ENCODE data around the gene AREL1. TPM values are rescaled to one million over a fixed set of nuclear protein-coding genes. Genes with fewer than 3 reads are reported as not detected.

AREL1 gene
- total and polyA plus RNA-seq, 2 donors (not counting 3 experiments of a cell fraction or from before 2014, with no cell fraction given) = 46.4 to 67.2 TPM

DNA sequence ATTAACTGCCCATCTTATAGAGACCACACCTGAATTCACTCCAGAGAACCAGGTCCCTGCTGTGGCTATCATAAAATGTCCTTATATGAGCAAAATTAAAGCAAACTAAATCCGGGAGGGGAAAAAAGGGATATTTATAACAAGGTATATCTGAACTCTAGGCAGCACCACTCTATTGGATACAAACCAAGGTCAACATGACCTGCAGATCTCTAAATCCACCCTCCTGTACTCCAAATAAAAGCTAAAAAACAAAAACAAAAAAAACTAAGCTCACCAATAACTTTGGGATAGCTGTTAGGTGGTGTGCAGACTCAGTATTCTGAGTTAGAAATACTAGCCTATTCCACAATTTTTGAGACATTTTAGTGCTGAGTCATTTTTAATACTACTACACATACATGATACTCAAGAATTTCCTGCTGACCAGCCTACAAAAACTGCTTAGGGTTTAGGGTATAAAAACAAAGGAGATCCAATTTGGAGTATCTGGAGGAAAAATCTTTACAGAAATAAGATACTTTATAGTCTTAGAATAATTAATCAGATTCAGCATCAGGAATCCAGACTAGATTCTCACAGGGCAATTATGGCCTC lies 54.2 kb downstream of the AREL1 start:
- POLR2A ChIA-PET = interaction anchor here (1.4 kb wide), 2 partner anchors 9 to 38 kb away, joined by 4 to 7 read pairs; no protein-coding TSS in a partner anchor
- no peaks in the 10 kb centered on the region for H3K79me2 ChIP-seq (ENCODE audit: control insufficient read depth, insufficient read depth, low read length)
- FAIRE-seq (peak; percentile 91), DNase-seq (ENCODE audit: low read depth, low spot score) (peak; percentile 51)
- no peaks in the 10 kb centered on the region for H3K27me3 ChIP-seq (ENCODE audit: control insufficient read depth in 2 of 2, insufficient read depth in 2 of 2, low read length in 2 of 2)
- H3K4me2 ChIP-seq (ENCODE audit: insufficient read depth, low read length) = peak overlapping the region; percentile 72
- H3K4me3 ChIP-seq (replicated peaks in 1 of 3; ENCODE audit: insufficient read depth in 1 of 3, low read depth in 1 of 3, low read length in 3 of 3) = no peak overlapping the region
- no peaks in the 10 kb centered on the region for H3K9me1 ChIP-seq (replicated peaks; ENCODE audit: control insufficient read depth, extremely low read depth, insufficient read depth, low read length)
- peak overlapping the region; percentile 41 for H3K9ac ChIP-seq (replicated peaks; ENCODE audit: extremely low read depth, insufficient read depth, low read length)
- peak overlapping the region; percentile 86 for H3K27ac ChIP-seq (ENCODE audit: insufficient read depth, low read depth, low read length)
- H3K36me3 ChIP-seq (ENCODE audit: control insufficient read depth in 2 of 2, extremely low read depth in 1 of 2, insufficient read depth in 2 of 2, low read length in 2 of 2) = peaks cover 12 to 18% of the 10 kb centered on the region in 2 experiments
- dilution Hi-C loops (cut with MboI; ENCODE audit: extremely low pct_ligation_motif_present, low sequenced_read_pairs) (no loop called here), intact Hi-C loops (cut with micrococcal nuclease) (loop anchor here (1.0 to 2.0 kb wide), 3 partner anchors 9 to 40 kb away; no protein-coding TSS in a partner anchor)
- peaks cover 32% of the 10 kb centered on the region for H3K4me1 ChIP-seq (ENCODE audit: control insufficient read depth, extremely low read depth, insufficient read depth, low read length)
- BruUV-seq (replicated peaks) = TSS peak; percentile 8
- H3K9me3 ChIP-seq (replicated peaks; ENCODE audit: control insufficient read depth, insufficient read depth, low read length) = no peaks in the 10 kb centered on the region
- no peak overlapping the region for H2AFZ ChIP-seq (ENCODE audit: low read depth, low read length)
- CTCF ChIA-PET = interaction anchor here (0.9 to 2.7 kb wide), 5 partner anchors 9 to 46 kb away, joined by 3 to 14 read pairs (median 5); partner anchors contain the start of gene LTBP2
- TF ChIP-seq JUN (IDR thresholded peaks at IDR 0.05; ENCODE audit: borderline replicate concordance, insufficient read depth, insufficient read length, low read depth) (peak; percentile 30), MYC (IDR thresholded peaks at IDR 0.05; ENCODE audit: low read depth, low read length) (no peak), EZH2 (IDR thresholded peaks at IDR 0.05; ENCODE audit: borderline replicate concordance, low read depth, low read length, severe bottlenecking) (no peak), FOS (IDR thresholded peaks at IDR 0.05; ENCODE audit: borderline replicate concordance, insufficient read depth, low read length) (peak; percentile 35)
- H4K20me1 ChIP-seq (replicated peaks; ENCODE audit: control insufficient read depth, extremely low read depth, insufficient read depth, low read length) = no peaks in the 10 kb centered on the region

DNA sequence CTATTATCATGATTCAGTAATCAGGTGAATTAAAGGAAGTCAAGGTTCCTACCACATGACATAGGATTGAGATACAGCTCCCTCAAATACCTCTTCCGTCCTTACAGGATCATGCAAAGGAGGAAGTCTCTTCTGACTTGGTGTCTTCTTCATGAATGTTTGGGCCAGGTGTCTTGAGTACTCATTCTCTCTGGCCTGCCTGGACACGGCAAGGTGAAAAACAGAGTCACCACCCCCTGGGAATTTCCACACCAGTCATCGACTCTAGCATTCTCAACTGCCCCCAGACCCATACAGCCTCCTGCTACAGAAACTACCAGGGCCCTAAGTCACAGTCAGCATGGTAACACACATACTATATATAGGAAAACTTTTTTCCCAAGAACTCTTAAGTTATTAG lies 55.9 kb downstream of the AREL1 start:
- no TSS peak for BruUV-seq (replicated peaks)
- POLR2A ChIA-PET = no interaction called here
- H3K9ac ChIP-seq (replicated peaks; ENCODE audit: extremely low read depth, insufficient read depth, low read length) = no peak overlapping the region
- intact Hi-C loops (cut with micrococcal nuclease) = no loop called here
- H3K79me2 ChIP-seq (ENCODE audit: control insufficient read depth, insufficient read depth, low read length) = no peaks in the 10 kb centered on the region
- H3K4me2 ChIP-seq (ENCODE audit: insufficient read depth, low read length) = no peak overlapping the region
- no peak for TF ChIP-seq MYC (IDR thresholded peaks at IDR 0.05; ENCODE audit: low read depth, low read length)
- TF ChIP-seq FOS (IDR thresholded peaks at IDR 0.05; ENCODE audit: borderline replicate concordance, insufficient read depth, low read length) = no peak
- TF ChIP-seq POLR2AphosphoS5 (IDR thresholded peaks at IDR 0.05; ENCODE audit: insufficient read depth, low read depth, low read length) = no peak
- TF ChIP-seq EZH2 (IDR thresholded peaks at IDR 0.05; ENCODE audit: borderline replicate concordance, low read depth, low read length, severe bottlenecking) = no peak
- TF ChIP-seq JUN (IDR thresholded peaks at IDR 0.05; ENCODE audit: borderline replicate concordance, insufficient read depth, insufficient read length, low read depth) = no peak
- H3K9me1 ChIP-seq (replicated peaks; ENCODE audit: control insufficient read depth, extremely low read depth, insufficient read depth, low read length) = no peaks in the 10 kb centered on the region
- FAIRE-seq (peak; percentile 12), DNase-seq (ENCODE audit: low read depth, low spot score) (no peak)
- H2AFZ ChIP-seq (ENCODE audit: low read depth, low read length) = no peak overlapping the region
- H3K4me1 ChIP-seq (ENCODE audit: control insufficient read depth, extremely low read depth, insufficient read depth, low read length) = peaks cover 32% of the 10 kb centered on the region
- no peaks in the 10 kb centered on the region for H3K27me3 ChIP-seq (ENCODE audit: control insufficient read depth in 2 of 2, insufficient read depth in 2 of 2, low read length in 2 of 2)
- CTCF ChIA-PET = interaction anchor here (1.1 kb wide), 1 partner anchor 44 kb away, joined by 3 read pairs; no protein-coding TSS in a partner anchor
- peaks cover 3 to 10% of the 10 kb centered on the region in 2 experiments for H3K36me3 ChIP-seq (ENCODE audit: control insufficient read depth in 2 of 2, extremely low read depth in 1 of 2, insufficient read depth in 2 of 2, low read length in 2 of 2)
- dilution Hi-C loops (cut with MboI; ENCODE audit: extremely low pct_ligation_motif_present, low sequenced_read_pairs) = no loop called here
- no peaks in the 10 kb centered on the region for H4K20me1 ChIP-seq (replicated peaks; ENCODE audit: control insufficient read depth, extremely low read depth, insufficient read depth, low read length)
- H3K27ac ChIP-seq (ENCODE audit: insufficient read depth, low read depth, low read length) = no peak overlapping the region
- no peak overlapping the region for H3K4me3 ChIP-seq (replicated peaks in 1 of 3; ENCODE audit: insufficient read depth in 1 of 3, low read depth in 1 of 3, low read length in 3 of 3)
- H3K9me3 ChIP-seq (replicated peaks; ENCODE audit: control insufficient read depth, insufficient read depth, low read length) = no peaks in the 10 kb centered on the region
